HepG2 (cell line): ENCODE data around the gene PET100. TPM values are rescaled to one million over a fixed set of nuclear protein-coding genes. Genes with fewer than 3 reads are reported as not detected.

Experiments used
- ARNT2 ChIP-seq: sonication (generic); formaldehyde crosslinking; IDR thresholded peaks from 2 replicates; pipeline ENCODE4 v1.8.0; 2022; ENCODE audit warnings: mild to moderate bottlenecking, low read depth, missing genetic modification reagents, moderate library complexity
- CENPT ChIP-seq: sonication (generic); formaldehyde crosslinking; IDR thresholded peaks from 2 replicates; pipeline ENCODE4 v1.8.0; 2022; ENCODE audit warnings: low read depth, mild to moderate bottlenecking, moderate library complexity, missing genetic modification reagents
- HIVEP1 ChIP-seq: sonication (generic); formaldehyde crosslinking; IDR thresholded peaks from 2 replicates; pipeline ENCODE4 v1.4.0; 2020; ENCODE audit warnings: mild to moderate bottlenecking, missing genetic modification reagents
- KDM5A ChIP-seq: fragments of 200-600 bp; sonication (generic); IDR thresholded peaks from 2 replicates; pipeline ENCODE4 v1.7.0; 2018; ENCODE audit warnings: antibody characterized with exemption, mild to moderate bottlenecking, low read length, borderline replicate concordance
- KDM5B ChIP-seq: sonication (generic); formaldehyde crosslinking; IDR thresholded peaks from 2 replicates; pipeline ENCODE4 v1.4.0; 2020; ENCODE audit warnings: missing genetic modification reagents, mild to moderate bottlenecking, borderline replicate concordance
- MAFG ChIP-seq: sonication (generic); formaldehyde crosslinking; IDR thresholded peaks from 2 replicates; pipeline ENCODE4 v1.5.1; 2020; ENCODE audit warnings: mild to moderate bottlenecking, missing genetic modification reagents
- NFE2L2 ChIP-seq: fragments of 150-350 bp; IDR thresholded peaks from 2 replicates; pipeline ENCODE4 v1.6.1; 2014; ENCODE audit warnings: low read length
- NKX3-1 ChIP-seq: sonication (generic); formaldehyde crosslinking; IDR thresholded peaks from 2 replicates; pipeline ENCODE4 v1.5.0; 2020; ENCODE audit warnings: missing genetic modification reagents
- PITX1 ChIP-seq: sonication (generic); formaldehyde crosslinking; IDR thresholded peaks from 2 replicates; pipeline ENCODE4 v1.5.1; 2020; ENCODE audit warnings: mild to moderate bottlenecking, missing genetic modification reagents
- SATB2 ChIP-seq: sonication (generic); formaldehyde crosslinking; IDR thresholded peaks from 2 replicates; pipeline ENCODE4 v1.5.0; 2020; ENCODE audit warnings: missing genetic modification reagents
- U2AF1 ChIP-seq: fragments of 200-400 bp; formaldehyde crosslinking; optimal IDR thresholded peaks from 2 replicates; pipeline ENCODE3; 2017; ENCODE audit warnings: mild to moderate bottlenecking, low read depth, low read length
- ZFP62 ChIP-seq: sonication (generic); formaldehyde crosslinking; IDR thresholded peaks from 2 replicates; pipeline ENCODE4 v1.4.0; 2020; ENCODE audit warnings: missing genetic modification reagents
- ZFP90 ChIP-seq: sonication (generic); formaldehyde crosslinking; IDR thresholded peaks from 2 replicates; pipeline ENCODE4 v1.8.0; 2022; ENCODE audit warnings: missing genetic modification reagents, mild to moderate bottlenecking, inconsistent platforms, borderline replicate concordance
- ZNF12 ChIP-seq: sonication (generic); formaldehyde crosslinking; IDR thresholded peaks from 2 replicates; pipeline ENCODE4 v1.5.0; 2020; ENCODE audit warnings: missing genetic modification reagents
- ZNF33B ChIP-seq: sonication (generic); formaldehyde crosslinking; IDR thresholded peaks from 2 replicates; pipeline ENCODE4 v1.5.1; 2020; ENCODE audit warnings: mild to moderate bottlenecking, missing genetic modification reagents
- ZNF382 ChIP-seq: sonication (generic); formaldehyde crosslinking; IDR thresholded peaks from 2 replicates; pipeline ENCODE4 v1.5.0; 2020; ENCODE audit warnings: missing genetic modification reagents, mild to moderate bottlenecking, borderline replicate concordance
- ZNF713 ChIP-seq: sonication (generic); formaldehyde crosslinking; IDR thresholded peaks from 2 replicates; pipeline ENCODE4 v1.4.0; 2020; ENCODE audit warnings: mild to moderate bottlenecking, missing genetic modification reagents
- polyA plus RNA-seq, 8 experiments: library from polyadenylated mRNA; depleted of rRNA in 3 of 8; stranded (reverse) in 7 of 8; unstranded in 1 of 8; fragments of >200 nt; fragmentation: Illumina TruSeq in 4 of 8; extraction: Trizol in 4 of 8; gene quantifications; 2 replicates each; pipeline versions ENCODE4 v1.2.1 to v1.2.3, GENCODE V29; 2011 to 2016; ENCODE audit warnings: low read depth in 4 of 8, missing spikeins in 1 of 8, mixed read lengths in 1 of 8; ENCODE audit not compliant: insufficient read depth in 1 of 8
- total RNA-seq, 5 experiments: library from RNA; depleted of rRNA; stranded (reverse); fragments of >200 nt; fragmentation: Illumina TruSeq; extraction: Trizol; gene quantifications; 2 replicates each; pipeline ENCODE4 v1.2.3, GENCODE V29; 2016; ENCODE audit warnings: low read depth in 1 of 5
- TF ChIP-seq, protein P1 (sequence below): sonication (generic); formaldehyde crosslinking; IDR thresholded peaks from 2 replicates; pipeline ENCODE4 v1.4.0; 2020; ENCODE audit warnings: missing genetic modification reagents
- TF ChIP-seq, protein P2 (sequence below): sonication (generic); formaldehyde crosslinking; conservative IDR thresholded peaks from 2 replicates; pipeline ENCODE4 v1.4.0; 2020; ENCODE audit warnings: missing genetic modification reagents
- TF ChIP-seq, protein P3 (sequence below): sonication (generic); formaldehyde crosslinking; IDR thresholded peaks from 2 replicates; pipeline ENCODE4 v1.5.0; 2020; ENCODE audit warnings: mild to moderate bottlenecking, missing genetic modification reagents, borderline replicate concordance
- TF ChIP-seq, protein P4 (sequence below): sonication (generic); formaldehyde crosslinking; IDR thresholded peaks from 2 replicates; pipeline ENCODE4 v1.5.0; 2020; ENCODE audit warnings: mild to moderate bottlenecking, missing genetic modification reagents, borderline replicate concordance

PET100 gene
- total and polyA plus RNA-seq, 2 of the 13 experiments (the other 11 are each of a cell fraction or from before 2014, with no cell fraction given): 22.3 to 66.5 TPM

DNA sequence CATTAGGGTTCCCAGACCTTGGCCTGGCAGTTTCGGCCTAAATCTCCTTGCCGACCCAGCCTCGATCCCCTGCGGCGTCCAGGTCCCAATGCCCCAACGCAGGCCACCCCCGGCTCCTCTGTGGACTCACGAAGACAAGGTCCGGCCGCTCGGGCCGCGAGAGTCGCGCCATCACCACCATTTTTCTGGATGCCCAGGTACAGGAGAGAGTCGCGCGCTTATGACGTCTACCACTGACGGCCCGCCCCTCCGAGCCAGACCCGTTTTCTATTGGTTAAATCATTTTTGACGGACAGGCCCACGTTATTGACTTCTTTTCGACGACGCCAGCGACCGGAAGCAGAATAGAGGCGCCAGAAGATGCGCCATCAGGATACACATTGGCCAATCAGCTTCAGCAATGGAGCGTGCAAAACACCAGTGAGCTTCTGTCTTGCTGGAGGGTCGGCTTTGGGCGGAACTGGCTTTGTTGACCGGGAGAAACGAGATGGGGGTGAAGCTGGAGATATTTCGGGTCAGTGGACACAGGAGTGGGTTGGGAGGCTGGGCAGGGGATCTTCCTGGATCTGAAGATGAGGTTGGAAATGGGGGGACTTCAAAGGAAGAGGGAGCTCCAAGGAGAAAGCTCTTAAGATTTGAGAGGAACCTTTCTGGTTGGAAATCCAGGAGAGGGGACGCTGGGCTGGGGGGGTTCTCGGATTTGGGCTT lies at the start of gene PET100, which contains the start of gene XAB2 (continued):
- TF ChIP-seq ZFP62 (CRISPR knock-in tag) (no peak), CENPT (CRISPR knock-in tag) (no peak), MAFG (no peak), KDM5A (peak; percentile 100), KDM5B (CRISPR knock-in tag) (peak; percentile 61; the same call in 1 of the 2 replicates), ZFP90 (CRISPR knock-in tag) (peak; percentile 70; the same call in 1 of the 2 replicates), NKX3-1 (CRISPR knock-in tag) (no peak), ZNF33B (CRISPR knock-in tag) (no peak), PITX1 (peak; percentile 91; the same call in 1 of the 2 replicates), SATB2 (CRISPR knock-in tag) (no peak), ZNF12 (no peak), U2AF1 (no peak), ZNF713 (CRISPR knock-in tag) (no peak), ARNT2 (CRISPR knock-in tag) (no peak), ZNF382 (CRISPR knock-in tag) (no peak), HIVEP1 (CRISPR knock-in tag) (0 out of 2 replicates have a peak, but pooled peaks have one; percentile 23), NFE2L2 (no peak)
- TF ChIP-seq, protein P1, sequence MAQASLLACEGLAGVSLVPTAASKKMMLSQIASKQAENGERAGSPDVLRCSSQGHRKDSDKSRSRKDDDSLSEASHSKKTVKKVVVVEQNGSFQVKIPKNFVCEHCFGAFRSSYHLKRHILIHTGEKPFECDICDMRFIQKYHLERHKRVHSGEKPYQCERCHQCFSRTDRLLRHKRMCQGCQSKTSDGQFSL (CRISPR knock-in tag): no peak
- TF ChIP-seq, protein P2, sequence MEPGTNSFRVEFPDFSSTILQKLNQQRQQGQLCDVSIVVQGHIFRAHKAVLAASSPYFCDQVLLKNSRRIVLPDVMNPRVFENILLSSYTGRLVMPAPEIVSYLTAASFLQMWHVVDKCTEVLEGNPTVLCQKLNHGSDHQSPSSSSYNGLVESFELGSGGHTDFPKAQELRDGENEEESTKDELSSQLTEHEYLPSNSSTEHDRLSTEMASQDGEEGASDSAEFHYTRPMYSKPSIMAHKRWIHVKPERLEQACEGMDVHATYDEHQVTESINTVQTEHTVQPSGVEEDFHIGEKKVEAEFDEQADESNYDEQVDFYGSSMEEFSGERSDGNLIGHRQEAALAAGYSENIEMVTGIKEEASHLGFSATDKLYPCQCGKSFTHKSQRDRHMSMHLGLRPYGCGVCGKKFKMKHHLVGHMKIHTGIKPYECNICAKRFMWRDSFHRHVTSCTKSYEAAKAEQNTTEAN (CRISPR knock-in tag): no peak
- TF ChIP-seq, protein P3, sequence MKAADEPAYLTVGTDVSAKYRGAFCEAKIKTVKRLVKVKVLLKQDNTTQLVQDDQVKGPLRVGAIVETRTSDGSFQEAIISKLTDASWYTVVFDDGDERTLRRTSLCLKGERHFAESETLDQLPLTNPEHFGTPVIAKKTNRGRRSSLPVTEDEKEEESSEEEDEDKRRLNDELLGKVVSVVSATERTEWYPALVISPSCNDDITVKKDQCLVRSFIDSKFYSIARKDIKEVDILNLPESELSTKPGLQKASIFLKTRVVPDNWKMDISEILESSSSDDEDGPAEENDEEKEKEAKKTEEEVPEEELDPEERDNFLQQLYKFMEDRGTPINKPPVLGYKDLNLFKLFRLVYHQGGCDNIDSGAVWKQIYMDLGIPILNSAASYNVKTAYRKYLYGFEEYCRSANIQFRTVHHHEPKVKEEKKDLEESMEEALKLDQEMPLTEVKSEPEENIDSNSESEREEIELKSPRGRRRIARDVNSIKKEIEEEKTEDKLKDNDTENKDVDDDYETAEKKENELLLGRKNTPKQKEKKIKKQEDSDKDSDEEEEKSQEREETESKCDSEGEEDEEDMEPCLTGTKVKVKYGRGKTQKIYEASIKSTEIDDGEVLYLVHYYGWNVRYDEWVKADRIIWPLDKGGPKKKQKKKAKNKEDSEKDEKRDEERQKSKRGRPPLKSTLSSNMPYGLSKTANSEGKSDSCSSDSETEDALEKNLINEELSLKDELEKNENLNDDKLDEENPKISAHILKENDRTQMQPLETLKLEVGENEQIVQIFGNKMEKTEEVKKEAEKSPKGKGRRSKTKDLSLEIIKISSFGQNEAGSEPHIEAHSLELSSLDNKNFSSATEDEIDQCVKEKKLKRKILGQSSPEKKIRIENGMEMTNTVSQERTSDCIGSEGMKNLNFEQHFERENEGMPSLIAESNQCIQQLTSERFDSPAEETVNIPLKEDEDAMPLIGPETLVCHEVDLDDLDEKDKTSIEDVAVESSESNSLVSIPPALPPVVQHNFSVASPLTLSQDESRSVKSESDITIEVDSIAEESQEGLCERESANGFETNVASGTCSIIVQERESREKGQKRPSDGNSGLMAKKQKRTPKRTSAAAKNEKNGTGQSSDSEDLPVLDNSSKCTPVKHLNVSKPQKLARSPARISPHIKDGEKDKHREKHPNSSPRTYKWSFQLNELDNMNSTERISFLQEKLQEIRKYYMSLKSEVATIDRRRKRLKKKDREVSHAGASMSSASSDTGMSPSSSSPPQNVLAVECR (CRISPR knock-in tag): peak; percentile 90
- TF ChIP-seq, protein P4, sequence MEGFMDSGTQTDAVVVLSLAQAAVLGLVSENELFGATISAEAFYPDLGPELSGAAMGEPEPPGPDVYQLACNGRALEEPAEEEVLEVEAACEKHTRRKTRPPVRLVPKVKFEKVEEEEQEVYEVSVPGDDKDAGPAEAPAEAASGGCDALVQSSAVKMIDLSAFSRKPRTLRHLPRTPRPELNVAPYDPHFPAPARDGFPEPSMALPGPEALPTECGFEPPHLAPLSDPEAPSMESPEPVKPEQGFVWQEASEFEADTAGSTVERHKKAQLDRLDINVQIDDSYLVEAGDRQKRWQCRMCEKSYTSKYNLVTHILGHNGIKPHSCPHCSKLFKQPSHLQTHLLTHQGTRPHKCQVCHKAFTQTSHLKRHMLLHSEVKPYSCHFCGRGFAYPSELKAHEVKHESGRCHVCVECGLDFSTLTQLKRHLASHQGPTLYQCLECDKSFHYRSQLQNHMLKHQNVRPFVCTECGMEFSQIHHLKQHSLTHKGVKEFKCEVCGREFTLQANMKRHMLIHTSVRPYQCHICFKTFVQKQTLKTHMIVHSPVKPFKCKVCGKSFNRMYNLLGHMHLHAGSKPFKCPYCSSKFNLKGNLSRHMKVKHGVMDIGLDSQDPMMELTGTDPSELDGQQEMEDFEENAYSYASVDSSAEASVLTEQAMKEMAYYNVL (CRISPR knock-in tag): no peak
